ENCODE data around the gene SLC5A11. TPM values are rescaled to one million over a fixed set of nuclear protein-coding genes. Genes with fewer than 3 reads are reported as not detected.

Gene SLC5A11
- total RNA-seq, 1 donor from 2014 or later = not detected

Other genes with a start within 250 kb of the SLC5A11 start
- 12.5 and 34.1 TPM in 2 replicates for gene TNRC6A, start 116.3 kb upstream of the SLC5A11 start, total RNA-seq
- gene ARHGAP17, start 169.4 kb downstream of the SLC5A11 start, total RNA-seq = 10.4 and 55.3 TPM in 2 replicates

Measured in renal cortical epithelial cell (primary cell).